GM21529 (cell line): ENCODE results near the gene CACNA1C.

ENCODE experiments used
- ATAC-seq: cut with Tn5 transposase; IDR thresholded peaks from one replicate; pipeline ENCODE4 v1.9.1; 2021; ENCODE audit not compliant: unreplicated experiment

Gene CACNA1C

DNA sequence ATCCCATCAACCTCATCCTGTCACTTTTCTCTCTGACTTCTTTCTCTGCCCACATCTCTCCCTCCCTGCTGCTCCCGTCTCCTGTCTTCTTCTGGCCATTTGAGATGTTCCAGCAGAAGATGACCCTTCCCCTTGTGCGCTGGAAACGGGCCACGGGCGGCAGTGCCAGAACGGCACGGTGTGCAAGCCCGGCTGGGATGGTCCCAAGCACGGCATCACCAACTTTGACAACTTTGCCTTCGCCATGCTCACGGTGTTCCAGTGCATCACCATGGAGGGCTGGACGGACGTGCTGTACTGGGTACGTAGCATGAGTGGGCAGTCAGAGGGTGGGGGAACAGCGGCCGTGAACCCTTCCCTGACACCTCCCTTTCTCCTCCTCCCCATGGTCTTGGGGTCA lies 440.3 kb downstream of the CACNA1C start:
- no peak for ATAC-seq

- ATAC-seq, result no peak
These were observed 441.9 kb downstream of the CACNA1C start for GRCh38 chr12:2494486-2495192.

GRCh38 chr12:2495417-2496112 lies 442.8 kb downstream of the CACNA1C start:
- ATAC-seq, result no peak

GRCh38 chr12:2498964-2499500 lies 446.2 kb downstream of the CACNA1C start:
- no peak for ATAC-seq

GRCh38 chr12:2501464-2502191 lies 448.8 kb downstream of the CACNA1C start:
- ATAC-seq, result no peak

DNA sequence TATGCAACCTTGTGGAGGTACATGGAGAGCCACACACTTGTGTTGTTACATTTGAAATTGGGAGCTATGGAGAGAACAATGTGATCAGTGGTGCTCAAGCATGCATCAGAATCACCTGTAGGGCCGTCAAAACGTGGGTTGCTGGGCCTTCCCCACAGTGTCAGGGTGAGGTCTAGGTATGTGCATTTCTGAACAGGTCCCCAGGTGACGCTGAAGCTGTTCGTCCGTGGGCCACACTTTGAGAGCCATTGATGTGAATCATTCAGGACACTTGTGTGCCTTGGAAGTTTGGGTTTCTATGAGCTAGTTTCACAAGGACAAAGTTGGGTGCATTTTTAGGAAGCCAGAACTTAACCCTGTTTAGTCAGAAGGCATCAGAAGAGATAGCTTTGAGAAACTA lies 450.2 kb downstream of the CACNA1C start:
- ATAC-seq, result no peak

DNA sequence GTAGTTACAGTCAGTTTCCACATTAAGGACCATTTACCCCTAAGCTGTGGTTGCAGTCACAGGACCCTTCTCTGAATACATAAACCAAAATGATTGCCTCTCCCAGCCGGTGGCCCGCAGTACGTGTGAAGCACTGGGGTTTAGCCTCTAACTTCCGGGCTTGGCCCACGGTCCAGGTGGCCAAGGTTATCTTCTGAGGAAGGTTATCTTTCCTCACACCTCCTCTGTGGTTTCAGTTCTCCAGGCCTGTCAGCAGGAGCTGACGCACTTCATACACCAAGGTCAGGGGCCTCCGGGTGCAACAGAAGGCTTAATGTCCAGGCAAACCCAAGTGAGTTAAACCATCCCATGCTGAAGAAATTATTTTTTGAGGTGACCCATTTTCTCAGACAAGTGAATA lies 451.0 kb downstream of the CACNA1C start:
- no peak for ATAC-seq

DNA sequence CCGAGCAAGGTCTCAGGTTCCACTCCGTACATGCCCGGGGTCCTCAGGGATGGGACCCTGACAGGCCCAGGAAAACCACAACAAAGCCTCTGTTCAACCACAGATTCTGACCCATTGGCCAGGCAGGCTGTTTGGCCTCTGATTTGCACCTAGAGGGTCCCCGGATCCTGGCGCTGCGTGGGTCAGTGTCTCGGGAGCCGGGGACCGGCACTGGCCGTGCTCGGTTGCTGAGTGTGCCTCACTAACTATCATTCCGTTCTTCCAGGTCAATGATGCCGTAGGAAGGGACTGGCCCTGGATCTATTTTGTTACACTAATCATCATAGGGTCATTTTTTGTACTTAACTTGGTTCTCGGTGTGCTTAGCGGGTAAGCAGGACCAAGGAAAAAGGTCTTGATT lies 451.8 kb downstream of the CACNA1C start:
- no peak for ATAC-seq

DNA sequence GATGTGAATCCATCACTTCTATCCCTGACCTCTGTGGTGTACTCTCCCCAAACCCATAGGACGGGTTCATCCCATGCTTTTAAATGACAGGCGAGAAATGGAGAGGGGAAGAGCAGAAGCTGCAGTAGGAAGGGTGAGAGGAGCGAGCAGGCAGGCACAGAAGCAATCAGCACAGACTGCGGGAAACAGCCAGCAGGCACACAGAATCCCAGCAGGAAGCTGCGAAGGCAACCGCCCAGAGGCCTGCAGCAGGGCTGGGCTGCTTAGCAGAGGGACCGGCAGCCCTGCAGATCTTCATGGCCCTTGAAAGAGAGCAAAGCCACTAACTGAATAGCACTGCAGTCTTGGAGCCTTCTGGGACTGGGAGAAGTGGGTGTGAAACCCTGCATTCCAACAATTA lies 455.0 kb downstream of the CACNA1C start:
- ATAC-seq, result no peak

DNA sequence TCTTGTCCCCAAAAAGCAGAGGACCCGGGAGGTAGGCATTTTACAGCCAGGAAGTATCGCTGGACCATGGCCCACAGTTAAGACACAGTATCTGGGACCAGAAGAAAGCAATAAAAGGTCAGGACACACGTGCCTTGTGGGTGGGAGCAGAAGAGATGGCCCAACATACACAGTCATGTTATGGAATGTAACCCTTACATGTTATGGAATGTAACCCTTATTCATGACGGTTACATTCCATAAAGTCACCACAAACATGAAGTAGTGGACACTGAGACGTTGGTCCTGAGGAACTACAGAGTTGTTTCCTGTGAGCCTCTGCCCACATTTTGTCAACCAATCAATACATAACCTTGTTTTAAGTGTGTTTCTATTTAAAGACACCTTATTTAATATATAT lies 456.4 kb downstream of the CACNA1C start:
- ATAC-seq, result no peak

DNA sequence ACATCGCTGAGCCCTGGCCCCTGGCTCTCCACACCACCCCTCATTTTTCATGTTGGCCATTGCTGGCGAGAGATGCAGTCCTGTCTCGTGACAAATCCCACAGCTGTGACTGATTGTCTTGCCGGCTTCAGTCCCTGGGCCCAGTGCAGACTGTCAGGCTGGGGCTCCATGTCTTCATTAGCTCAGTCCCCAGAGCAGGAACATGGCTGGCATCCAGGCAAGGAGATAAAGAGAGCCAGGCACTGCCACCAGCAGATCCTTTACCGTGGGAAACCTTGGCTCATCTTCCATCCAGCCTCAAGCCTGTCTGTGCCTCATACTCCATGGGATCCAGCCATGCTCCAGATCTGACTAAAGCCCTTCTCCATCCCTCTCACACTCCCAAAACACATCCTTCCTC lies 457.3 kb downstream of the CACNA1C start:
- ATAC-seq, result no peak

DNA sequence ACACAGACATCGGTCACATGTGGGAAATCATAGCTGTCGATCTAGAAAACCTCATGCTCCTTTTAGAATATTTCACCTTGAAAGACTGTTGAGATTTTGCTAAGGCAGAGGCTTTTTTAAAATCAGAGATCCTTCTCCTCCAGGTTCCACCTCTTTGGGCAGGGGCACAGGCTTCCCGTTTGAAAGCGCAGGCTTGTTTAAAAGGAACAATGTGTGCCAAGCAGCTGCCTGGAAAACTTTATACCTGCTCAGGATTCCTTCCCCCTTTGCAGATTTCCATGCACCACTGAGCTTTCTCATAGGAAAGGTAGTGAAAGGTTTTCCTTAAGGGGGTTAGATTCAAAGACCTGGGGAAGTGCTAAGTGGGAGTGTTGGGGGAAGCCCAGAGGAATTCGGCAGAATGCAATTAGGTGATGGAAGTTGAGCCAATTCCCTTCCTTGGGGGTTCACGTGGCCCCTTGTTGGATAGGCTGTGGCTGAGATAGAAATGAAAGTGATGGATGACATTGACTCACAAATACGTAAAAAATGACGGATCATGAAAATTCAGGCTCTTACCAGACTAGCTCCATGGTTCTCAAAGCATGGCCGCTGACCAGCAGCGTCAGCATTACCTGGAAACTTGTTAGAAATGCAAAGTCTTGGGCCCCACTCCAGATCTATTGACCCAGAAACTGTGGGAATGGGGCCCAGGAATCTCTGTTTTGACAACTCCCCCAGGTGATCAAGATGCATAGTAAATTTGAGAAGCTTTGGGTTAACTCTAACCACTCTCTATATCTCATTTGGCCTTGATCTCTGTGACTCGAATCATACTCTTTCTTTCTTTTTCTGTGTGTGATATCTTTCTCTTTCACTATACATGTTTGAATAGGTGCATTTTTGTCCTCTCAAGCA lies 460.6 kb downstream of the CACNA1C start:
- no peak for ATAC-seq

GRCh38 chr12:2514038-2514340 lies 461.2 kb downstream of the CACNA1C start:
- no peak for ATAC-seq

DNA sequence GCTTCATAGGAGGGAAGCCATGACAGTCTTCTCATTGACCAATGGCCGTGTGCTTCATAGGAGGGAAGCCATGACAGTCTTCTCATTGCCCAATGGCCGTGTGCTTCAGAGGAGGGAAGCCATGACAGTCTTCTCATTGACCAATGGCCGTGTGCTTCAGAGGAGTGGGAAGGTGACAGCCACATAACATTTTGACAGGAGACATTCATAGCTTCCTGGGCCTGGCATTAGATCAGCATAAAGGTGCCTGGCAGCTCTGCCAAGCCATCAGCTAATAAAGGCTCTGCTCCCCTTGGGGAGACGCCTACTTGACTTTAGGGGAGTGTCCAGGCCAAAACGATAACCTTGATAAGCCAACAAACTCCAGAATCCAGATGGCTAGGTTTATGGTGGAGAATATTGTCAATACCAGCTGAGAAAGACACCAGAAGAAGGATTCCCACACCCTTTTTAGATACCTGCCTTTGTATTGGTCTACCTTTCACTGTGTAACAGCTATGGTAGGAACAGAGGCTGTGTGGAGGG lies 468.0 kb downstream of the CACNA1C start:
- ATAC-seq, result no peak

- no peak for ATAC-seq
These were observed 470.5 kb downstream of the CACNA1C start for GRCh38 chr12:2523317-2523716.

DNA sequence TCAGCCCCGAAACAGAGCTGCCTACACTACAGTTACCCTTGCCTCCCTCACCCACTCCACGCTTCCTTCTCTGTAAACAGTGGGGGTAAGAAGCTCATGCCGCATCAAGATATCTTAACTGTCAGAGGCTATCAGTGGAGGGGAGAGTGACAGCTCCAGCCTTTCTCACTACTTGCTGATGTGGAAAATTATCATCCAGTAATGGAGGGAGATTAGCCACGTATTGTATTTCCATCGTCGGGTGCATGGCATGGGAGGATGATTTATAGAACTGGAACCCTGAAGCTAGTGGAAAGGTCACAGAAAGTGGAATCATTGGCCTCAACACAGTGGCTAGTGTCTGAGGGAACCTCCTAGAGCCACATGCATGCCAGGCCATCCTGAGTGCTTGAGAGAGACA lies 471.1 kb downstream of the CACNA1C start:
- ATAC-seq, result no peak

DNA sequence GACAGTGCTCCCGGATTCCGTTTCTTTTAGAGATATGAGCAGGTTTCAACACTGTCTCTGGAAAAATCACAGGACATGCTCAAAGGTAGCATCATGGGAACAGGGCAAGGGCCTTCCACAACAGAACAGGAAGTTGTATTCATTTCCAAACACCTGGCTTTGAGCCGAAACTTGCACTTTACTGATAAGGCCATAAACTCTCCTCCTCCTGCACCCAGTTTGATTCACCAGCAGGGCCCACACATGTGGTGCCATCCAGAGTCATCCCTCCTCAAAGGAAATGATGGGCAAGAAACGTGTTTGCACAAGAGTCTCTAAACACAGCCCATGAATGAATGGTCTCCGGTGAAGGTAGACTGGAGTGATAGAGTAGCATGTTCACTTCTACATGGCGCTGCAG lies 473.6 kb downstream of the CACNA1C start:
- ATAC-seq, result no peak

GRCh38 chr12:2528001-2528400 lies 475.2 kb downstream of the CACNA1C start:
- no peak for ATAC-seq

- no peak for ATAC-seq
These were observed 477.0 kb downstream of the CACNA1C start for GRCh38 chr12:2529807-2530206.

DNA sequence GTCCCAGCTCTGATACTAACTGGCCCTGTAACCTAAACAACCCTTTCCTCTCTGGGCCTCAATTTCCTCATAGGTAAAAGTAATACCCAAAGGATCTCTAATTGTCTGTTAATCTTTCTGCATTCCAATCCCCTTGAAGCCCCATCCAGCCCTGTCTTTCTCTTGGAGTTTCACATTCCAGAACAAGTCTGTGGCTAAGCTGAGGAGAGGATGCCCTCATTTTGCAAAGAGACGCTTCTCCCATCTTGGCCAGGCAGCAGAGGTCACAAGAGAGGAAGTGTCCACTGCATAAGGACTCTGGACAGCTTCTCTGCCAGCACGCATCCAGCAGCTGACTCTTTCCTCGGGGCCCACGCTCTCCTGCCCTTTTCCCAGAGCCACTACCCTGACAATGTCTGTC lies 478.6 kb downstream of the CACNA1C start:
- no peak for ATAC-seq

DNA sequence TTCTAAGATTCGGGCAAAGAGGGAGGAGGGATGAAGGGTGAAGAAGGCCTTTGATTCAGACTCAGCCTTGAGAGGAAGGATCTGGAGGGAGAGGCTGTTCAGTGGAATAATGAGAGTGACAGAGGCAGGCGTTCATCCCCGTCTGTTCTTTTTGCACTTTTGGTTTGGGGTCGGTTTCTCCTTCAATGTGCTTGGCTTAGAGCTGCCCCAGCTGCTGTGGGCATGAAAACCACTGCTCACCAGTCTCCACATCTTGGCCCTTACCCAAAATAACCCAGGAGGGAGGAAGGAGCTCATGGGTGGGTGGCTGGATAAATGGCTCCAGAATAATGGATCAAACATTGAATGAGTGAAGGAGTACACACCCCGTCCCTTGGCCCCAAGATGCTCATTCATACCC lies 480.2 kb downstream of the CACNA1C start:
- ATAC-seq, result no peak
